ENCODE results near the gene SRP14.
"Not testable (repeated sequence)": the region's sequence is repeated elsewhere in the genome, so short reads cannot be mapped to it uniquely, and the experiment has no call there.

Gene SRP14

DNA sequence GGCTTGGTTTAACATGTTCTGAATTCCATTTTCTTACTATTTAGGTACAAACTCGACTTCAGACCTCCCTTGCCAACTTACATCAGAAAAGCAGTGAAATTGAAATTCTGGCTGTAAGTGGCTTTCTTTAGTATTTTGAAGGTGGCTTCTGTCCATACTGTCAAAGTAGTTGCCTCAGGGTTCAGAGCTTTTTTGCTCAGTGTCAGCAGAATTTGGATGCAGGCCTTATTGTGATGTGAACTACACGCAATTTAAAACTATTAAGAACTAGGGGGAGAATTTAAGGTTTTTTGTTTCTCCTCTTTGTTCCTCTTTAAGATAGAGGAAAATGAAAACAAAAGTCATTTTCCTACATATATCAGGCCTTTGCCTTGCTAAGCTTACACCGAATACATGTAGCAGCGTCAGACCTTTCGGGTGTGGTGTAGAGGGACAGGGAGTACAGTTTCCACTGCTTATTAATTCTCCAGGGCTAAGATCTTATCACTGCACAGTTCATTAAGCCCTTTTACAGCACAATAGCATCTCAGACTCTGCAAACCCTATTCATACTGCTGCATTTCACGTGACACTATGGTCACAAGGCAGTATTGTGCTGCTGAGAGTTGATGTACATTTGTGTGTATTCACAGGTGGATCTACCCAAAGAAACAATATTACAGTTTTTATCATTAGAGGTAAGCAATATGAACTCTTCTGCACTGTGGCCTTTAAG lies 6.7 kb downstream of the SRP14 start:
- Histone ChIP-seq H3K4me1 (ENCODE audit: control insufficient read depth in 1 of 2, insufficient read depth in 2 of 2, low read length in 2 of 2) (peaks cover 0 to 6% of the 10 kb centered on the region in 2 donors), H3K9me3 (ENCODE audit: control insufficient read depth in 1 of 2, low read length in 2 of 2) (no peaks in the 10 kb centered on the region), H3K36me3 (ENCODE audit: control insufficient read depth in 1 of 2, insufficient read depth in 2 of 2, low read length in 2 of 2) (peaks cover 58 to 87% of the 10 kb centered on the region in 2 donors), H3K4me3 (ENCODE audit: low read depth in 1 of 2, low read length in 2 of 2) (no peak overlapping the region), H3K27ac (ENCODE audit: low read length) (peak overlapping the region; percentile 42), H3K27me3 (ENCODE audit: low read depth, low read length) (no peaks in the 10 kb centered on the region)

DNA sequence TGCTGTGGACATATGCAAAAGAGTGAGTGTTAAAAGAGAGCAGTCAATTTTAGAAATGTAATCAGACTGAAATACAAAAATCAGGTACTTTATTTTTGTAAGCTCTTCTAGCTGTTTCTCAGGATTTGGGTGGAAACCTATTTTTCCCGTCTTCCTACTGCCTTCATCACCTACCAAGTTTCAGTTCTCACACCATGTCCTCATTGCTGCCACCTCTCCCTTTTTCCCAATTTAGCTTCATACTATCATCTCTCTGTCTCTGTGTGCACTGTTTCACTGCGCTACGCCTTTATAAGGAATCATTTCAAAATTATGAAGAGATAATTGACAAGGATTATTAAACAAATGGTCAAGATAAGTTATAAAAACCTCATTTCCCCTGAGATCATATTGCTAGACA lies 7.7 kb downstream of the SRP14 start:
- Histone ChIP-seq H3K27ac (ENCODE audit: low read length) (no peak overlapping the region), H3K9me3 (ENCODE audit: control insufficient read depth in 1 of 2, low read length in 2 of 2) (no peaks in the 10 kb centered on the region), H3K27me3 (ENCODE audit: low read depth, low read length) (no peaks in the 10 kb centered on the region), H3K4me3 (ENCODE audit: low read depth in 1 of 2, low read length in 2 of 2) (no peak overlapping the region), H3K4me1 (ENCODE audit: control insufficient read depth in 1 of 2, insufficient read depth in 2 of 2, low read length in 2 of 2) (no peaks in the 10 kb centered on the region), H3K36me3 (ENCODE audit: control insufficient read depth in 1 of 2, insufficient read depth in 2 of 2, low read length in 2 of 2) (peaks cover 50 to 81% of the 10 kb centered on the region in 2 donors)

DNA sequence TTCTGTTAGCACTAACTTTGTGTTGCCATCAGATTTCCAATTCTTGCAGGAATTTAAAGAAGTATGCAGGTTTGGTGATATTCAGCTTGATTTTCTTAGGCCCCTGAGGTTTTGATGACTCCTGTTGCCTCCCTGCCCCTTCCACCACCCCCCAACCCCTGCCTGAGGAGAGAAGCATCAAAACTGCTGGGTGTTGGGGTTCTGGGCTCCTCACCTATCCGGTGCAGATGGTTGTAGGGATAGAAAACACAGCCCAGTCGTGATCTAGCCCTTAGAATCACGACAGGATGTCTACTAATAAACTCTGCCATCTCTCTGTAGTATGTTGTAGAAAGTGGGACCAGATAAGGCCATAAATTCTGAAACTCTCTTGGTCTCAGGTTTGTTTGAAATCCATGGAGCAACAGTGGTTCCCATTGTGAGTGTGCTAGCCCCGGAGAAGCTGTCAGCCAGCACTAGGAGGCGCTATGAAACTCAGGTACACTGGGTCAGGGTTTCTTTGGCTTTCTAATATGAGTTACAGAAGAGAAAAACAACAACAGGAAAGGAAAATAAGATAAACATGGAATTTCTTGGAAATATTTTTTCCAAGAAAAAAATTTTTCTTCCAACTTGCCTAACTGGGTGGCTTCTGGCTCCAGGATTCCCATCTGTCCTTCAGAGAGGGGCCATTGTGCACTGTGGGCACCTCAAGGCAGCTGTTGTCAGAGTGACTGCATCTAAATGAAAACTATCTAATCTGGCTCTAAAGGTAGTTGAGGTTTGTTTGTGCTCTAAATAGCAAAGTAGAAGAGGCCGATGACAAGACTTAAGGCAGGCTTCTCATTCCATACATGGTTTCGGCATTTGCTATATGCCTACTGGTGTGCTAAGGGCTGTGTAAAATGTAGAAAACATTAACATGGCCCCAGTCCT lies 8.7 kb downstream of the SRP14 start:
- no peaks in the 10 kb centered on the region for H3K27me3 ChIP-seq (ENCODE audit: low read depth, low read length)
- no peaks in the 10 kb centered on the region for H3K4me1 ChIP-seq (ENCODE audit: control insufficient read depth in 1 of 2, insufficient read depth in 2 of 2, low read length in 2 of 2)
- H3K36me3 ChIP-seq (ENCODE audit: control insufficient read depth in 1 of 2, insufficient read depth in 2 of 2, low read length in 2 of 2), result peaks cover 49 to 75% of the 10 kb centered on the region in 2 donors
- no peak overlapping the region for H3K4me3 ChIP-seq (ENCODE audit: low read depth in 1 of 2, low read length in 2 of 2)
- no peak overlapping the region for H3K27ac ChIP-seq (ENCODE audit: low read length)
- no peaks in the 10 kb centered on the region for H3K9me3 ChIP-seq (ENCODE audit: control insufficient read depth in 1 of 2, low read length in 2 of 2)

DNA sequence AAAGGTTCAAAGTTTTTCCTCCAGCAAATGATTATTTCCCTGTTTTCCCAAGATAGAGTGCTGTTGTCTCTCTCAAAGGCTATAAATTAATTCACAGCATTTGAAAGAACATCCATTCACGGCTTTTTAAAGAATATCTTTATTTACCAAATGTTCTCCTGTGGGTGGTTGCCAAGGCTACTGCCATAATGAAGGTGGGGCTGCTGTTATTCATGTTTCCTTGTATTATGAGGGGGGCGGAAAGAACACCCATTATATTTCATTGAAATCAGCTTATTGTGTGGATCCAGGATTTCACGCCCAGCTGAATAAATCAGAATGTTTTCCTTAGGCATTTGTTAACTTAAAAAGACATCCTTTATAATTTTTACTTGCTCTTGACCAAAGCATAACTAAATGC lies 10.1 kb downstream of the SRP14 start:
- Histone ChIP-seq H3K27me3 (ENCODE audit: low read depth, low read length) (no peaks in the 10 kb centered on the region), H3K4me1 (ENCODE audit: control insufficient read depth in 1 of 2, insufficient read depth in 2 of 2, low read length in 2 of 2) (no peaks in the 10 kb centered on the region), H3K4me3 (ENCODE audit: low read depth in 1 of 2, low read length in 2 of 2) (no peak overlapping the region), H3K27ac (ENCODE audit: low read length) (peak overlapping the region; percentile 67), H3K36me3 (ENCODE audit: control insufficient read depth in 1 of 2, insufficient read depth in 2 of 2, low read length in 2 of 2) (peaks cover 41 to 74% of the 10 kb centered on the region in 2 donors), H3K9me3 (ENCODE audit: control insufficient read depth in 1 of 2, low read length in 2 of 2) (no peaks in the 10 kb centered on the region)

DNA sequence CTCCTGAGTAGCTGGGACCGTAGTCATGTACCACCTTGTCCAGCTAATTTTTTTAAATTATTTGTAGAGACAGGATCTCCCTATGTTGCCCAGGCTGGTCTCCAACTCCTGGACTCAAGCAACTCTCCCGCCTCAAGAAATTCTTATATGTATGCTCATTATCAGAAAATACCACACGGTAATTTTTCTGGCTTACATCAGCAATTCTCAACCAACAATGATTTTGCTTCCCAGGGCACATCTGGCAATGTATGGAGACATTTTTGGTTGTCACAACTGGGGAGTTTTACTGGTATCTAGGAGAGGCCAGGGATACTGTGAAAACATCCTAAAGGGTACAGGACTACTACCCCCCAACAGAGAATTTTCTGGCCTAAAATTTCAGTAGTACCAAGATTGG lies 10.8 kb downstream of the SRP14 start:
- Histone ChIP-seq H3K4me3 (ENCODE audit: low read depth in 1 of 2, low read length in 2 of 2) (no peak overlapping the region), H3K27me3 (ENCODE audit: low read depth, low read length) (no peaks in the 10 kb centered on the region), H3K27ac (ENCODE audit: low read length) (peak overlapping the region; percentile 67), H3K4me1 (ENCODE audit: control insufficient read depth in 1 of 2, insufficient read depth in 2 of 2, low read length in 2 of 2) (no peaks in the 10 kb centered on the region), H3K9me3 (ENCODE audit: control insufficient read depth in 1 of 2, low read length in 2 of 2) (no peaks in the 10 kb centered on the region), H3K36me3 (ENCODE audit: control insufficient read depth in 1 of 2, insufficient read depth in 2 of 2, low read length in 2 of 2) (peaks cover 41 to 76% of the 10 kb centered on the region in 2 donors)

DNA sequence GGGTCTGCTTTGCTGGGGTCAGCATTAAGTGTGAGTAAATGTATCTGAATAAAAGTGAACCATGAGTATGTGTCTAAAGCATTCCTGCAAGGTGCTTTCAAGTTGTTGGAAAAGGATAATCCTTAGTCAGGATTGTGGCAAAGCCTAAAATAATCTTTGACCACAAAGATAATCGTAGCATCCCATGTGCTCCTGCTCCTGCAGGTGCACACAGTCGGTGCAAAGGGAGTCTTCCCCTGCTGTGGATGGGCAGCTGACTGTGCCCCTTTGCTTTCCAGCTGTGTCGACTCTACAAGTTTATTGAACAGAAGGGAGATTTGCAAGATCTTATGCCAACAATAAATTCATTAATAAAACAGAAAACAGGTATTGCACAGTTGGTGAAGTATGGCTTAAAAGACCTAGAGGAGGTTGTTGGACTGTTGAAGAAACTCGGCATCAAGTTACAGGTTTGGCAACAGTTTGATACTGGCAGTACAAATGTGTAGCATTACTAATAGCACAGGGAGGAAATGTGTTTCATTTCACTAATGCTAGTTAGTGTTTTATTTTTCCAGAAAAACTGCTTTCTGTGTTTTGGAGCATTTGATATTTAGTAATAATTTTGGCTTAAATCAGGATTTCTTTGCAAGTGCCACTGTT lies 22.6 kb downstream of the SRP14 start:
- H3K4me1 ChIP-seq (ENCODE audit: control insufficient read depth in 1 of 2, insufficient read depth in 2 of 2, low read length in 2 of 2), result no peaks in the 10 kb centered on the region
- peaks cover 33 to 77% of the 10 kb centered on the region in 2 donors for H3K36me3 ChIP-seq (ENCODE audit: control insufficient read depth in 1 of 2, insufficient read depth in 2 of 2, low read length in 2 of 2)
- H3K9me3 ChIP-seq (ENCODE audit: control insufficient read depth in 1 of 2, low read length in 2 of 2), result no peaks in the 10 kb centered on the region
- no peak overlapping the region for H3K27ac ChIP-seq (ENCODE audit: low read length)
- no peaks in the 10 kb centered on the region for H3K27me3 ChIP-seq (ENCODE audit: low read depth, low read length)
- H3K4me3 ChIP-seq (ENCODE audit: low read depth in 1 of 2, low read length in 2 of 2), result no peak overlapping the region

DNA sequence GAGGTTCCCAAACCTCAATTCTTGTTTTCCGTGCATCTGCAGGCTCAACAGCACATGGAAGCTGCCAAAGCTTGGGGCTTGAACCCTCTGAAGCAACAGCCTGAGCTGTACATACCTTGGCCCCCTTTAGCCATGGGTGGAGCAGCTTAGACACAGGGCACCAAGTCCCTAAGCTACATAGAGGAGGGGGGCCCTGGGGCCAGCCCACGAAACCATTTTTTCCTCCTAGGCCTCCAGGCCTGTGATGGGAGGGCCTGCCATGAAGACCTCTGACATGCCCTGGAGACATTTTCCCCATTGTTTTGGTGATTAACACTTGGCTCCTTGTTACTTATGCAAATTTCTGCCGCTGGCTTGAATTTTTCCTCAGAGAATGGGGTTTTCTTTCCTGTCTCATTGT lies 24.6 kb downstream of the SRP14 start:
- H3K36me3 ChIP-seq (ENCODE audit: control insufficient read depth in 1 of 2, insufficient read depth in 2 of 2, low read length in 2 of 2), result peaks cover 34 to 73% of the 10 kb centered on the region in 2 donors

DNA sequence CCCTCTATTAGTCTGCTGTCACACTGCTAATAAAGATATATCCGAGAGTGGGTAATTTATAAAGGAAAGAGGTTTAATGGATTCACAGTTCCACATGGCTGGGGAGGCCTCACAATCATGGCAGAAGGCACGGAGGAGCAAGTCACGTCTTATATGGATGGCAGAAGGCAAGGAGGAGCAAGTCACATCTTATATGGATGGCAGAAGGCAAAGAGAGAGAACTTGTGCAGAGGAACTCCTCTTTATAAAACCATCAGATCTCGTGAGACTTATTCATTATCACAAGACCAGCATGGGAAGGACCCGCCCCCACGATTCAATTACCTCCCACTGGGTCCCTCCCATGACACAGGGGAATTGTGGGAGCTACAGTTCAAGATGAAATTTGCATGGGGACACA lies 25.6 kb downstream of the SRP14 start:
- not testable (repeated sequence) for H3K4me1 ChIP-seq (ENCODE audit: control insufficient read depth in 1 of 2, insufficient read depth in 2 of 2, low read length in 2 of 2); H3K27me3 ChIP-seq (ENCODE audit: low read depth, low read length); H3K9me3 ChIP-seq (ENCODE audit: control insufficient read depth in 1 of 2, low read length in 2 of 2); H3K27ac ChIP-seq (ENCODE audit: low read length); H3K4me3 ChIP-seq (ENCODE audit: low read depth in 1 of 2, low read length in 2 of 2)
- peaks cover 33 to 71% of the 10 kb centered on the region in 2 donors for H3K36me3 ChIP-seq (ENCODE audit: control insufficient read depth in 1 of 2, insufficient read depth in 2 of 2, low read length in 2 of 2)

More for the DNA sequence above, 24.6 kb downstream of the SRP14 start:
- Histone ChIP-seq H3K9me3 (ENCODE audit: control insufficient read depth in 1 of 2, low read length in 2 of 2) (no peaks in the 10 kb centered on the region), H3K27ac (ENCODE audit: low read length) (no peak overlapping the region), H3K4me1 (ENCODE audit: control insufficient read depth in 1 of 2, insufficient read depth in 2 of 2, low read length in 2 of 2) (no peaks in the 10 kb centered on the region), H3K4me3 (ENCODE audit: low read depth in 1 of 2, low read length in 2 of 2) (no peak overlapping the region), H3K27me3 (ENCODE audit: low read depth, low read length) (no peaks in the 10 kb centered on the region)

DNA sequence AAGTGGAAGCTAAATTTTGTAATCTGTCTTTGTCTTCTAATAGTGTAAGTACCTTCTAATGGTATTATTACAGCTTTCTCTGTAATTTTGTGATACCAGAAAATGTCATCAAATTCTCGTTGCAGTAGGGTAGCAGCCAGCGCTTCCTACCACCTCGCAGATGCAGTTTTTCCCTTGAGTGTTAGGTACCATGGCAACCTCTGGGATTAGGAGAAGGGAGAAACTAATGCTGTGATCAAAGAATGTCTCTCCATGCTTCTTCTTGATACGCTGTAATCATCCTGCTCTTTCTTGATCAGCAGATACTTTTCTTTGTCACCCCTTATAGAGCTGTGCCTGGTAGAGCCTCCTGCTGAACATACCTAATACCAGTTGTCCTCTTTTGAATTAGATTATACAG lies 27.7 kb downstream of the SRP14 start:
- H3K27ac ChIP-seq (ENCODE audit: low read length), result no peak overlapping the region
- no peak overlapping the region for H3K4me3 ChIP-seq (ENCODE audit: low read depth in 1 of 2, low read length in 2 of 2)
- H3K4me1 ChIP-seq (ENCODE audit: control insufficient read depth in 1 of 2, insufficient read depth in 2 of 2, low read length in 2 of 2), result no peaks in the 10 kb centered on the region
- H3K27me3 ChIP-seq (ENCODE audit: low read depth, low read length), result no peaks in the 10 kb centered on the region
- H3K9me3 ChIP-seq (ENCODE audit: control insufficient read depth in 1 of 2, low read length in 2 of 2), result no peaks in the 10 kb centered on the region
- H3K36me3 ChIP-seq (ENCODE audit: control insufficient read depth in 1 of 2, insufficient read depth in 2 of 2, low read length in 2 of 2), result peaks cover 46 to 80% of the 10 kb centered on the region in 2 donors

DNA sequence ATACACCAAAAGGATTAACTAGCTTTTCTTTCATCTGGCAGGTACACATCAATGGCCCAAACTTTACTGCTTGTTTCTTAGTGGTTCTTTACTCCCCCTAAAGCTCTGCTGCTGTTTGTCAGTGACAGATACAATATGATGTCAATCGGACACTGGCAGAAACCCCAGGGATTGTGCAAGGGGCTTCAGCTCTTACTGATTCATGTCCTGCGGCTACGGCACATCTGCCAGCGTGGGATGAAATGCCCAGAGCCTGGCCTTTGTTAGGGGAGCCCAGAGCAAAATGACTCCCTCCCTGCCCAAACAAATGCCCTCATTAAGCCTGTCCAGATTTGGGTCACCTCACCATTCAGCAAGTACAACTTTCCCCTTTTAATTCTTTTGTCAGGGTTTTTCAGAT lies 28.3 kb downstream of the SRP14 start:
- Histone ChIP-seq H3K27me3 (ENCODE audit: low read depth, low read length) (no peaks in the 10 kb centered on the region), H3K36me3 (ENCODE audit: control insufficient read depth in 1 of 2, insufficient read depth in 2 of 2, low read length in 2 of 2) (peaks cover 46 to 80% of the 10 kb centered on the region in 2 donors), H3K4me1 (ENCODE audit: control insufficient read depth in 1 of 2, insufficient read depth in 2 of 2, low read length in 2 of 2) (no peaks in the 10 kb centered on the region), H3K4me3 (ENCODE audit: low read depth in 1 of 2, low read length in 2 of 2) (no peak overlapping the region), H3K9me3 (ENCODE audit: control insufficient read depth in 1 of 2, low read length in 2 of 2) (no peaks in the 10 kb centered on the region), H3K27ac (ENCODE audit: low read length) (no peak overlapping the region)

DNA sequence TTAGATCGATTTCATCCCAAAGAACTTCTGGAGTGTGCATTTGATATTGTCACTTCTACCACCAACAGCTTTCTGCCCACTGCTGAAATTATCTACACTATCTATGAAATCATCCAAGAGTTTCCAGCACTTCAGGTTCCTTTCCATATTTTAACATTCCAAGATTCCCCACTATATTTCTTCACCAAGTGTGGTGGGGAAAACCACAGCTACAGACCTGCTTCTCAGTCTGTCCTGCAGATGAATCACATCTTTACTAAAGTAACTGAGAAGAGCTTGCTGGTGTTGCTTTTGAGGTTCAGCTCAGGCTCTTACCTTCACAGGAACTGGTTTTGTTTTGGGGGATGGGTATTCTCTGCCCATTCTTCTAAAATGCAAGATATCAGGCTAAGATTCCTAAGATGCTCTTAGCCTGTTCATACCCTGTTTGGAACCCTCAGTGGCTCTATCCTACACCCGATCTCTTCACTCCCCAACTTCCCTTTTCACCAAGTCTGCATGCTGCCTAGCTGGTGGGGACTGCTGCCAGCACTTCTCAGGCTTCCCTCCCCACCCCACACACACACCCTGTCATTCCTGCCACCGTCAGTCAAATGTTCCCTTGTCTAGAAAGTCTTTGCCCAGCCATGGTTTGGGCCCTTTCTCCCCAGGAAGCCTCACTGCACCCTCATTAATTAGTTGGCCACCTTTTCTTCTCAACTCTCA lies 30.8 kb downstream of the SRP14 start:
- H3K4me3 ChIP-seq (ENCODE audit: low read depth in 1 of 2, low read length in 2 of 2), result no peak overlapping the region
- H3K4me1 ChIP-seq (ENCODE audit: control insufficient read depth in 1 of 2, insufficient read depth in 2 of 2, low read length in 2 of 2), result no peaks in the 10 kb centered on the region
- no peaks in the 10 kb centered on the region for H3K9me3 ChIP-seq (ENCODE audit: control insufficient read depth in 1 of 2, low read length in 2 of 2)
- peaks cover 58 to 86% of the 10 kb centered on the region in 2 donors for H3K36me3 ChIP-seq (ENCODE audit: control insufficient read depth in 1 of 2, insufficient read depth in 2 of 2, low read length in 2 of 2)
- H3K27ac ChIP-seq (ENCODE audit: low read length), result no peak overlapping the region
- no peaks in the 10 kb centered on the region for H3K27me3 ChIP-seq (ENCODE audit: low read depth, low read length)
